Muscle layer of colon (tissue), 2 donors: ENCODE results near the gene VPS54.
"Not testable (repeated sequence)": the region's sequence is repeated elsewhere in the genome, so short reads cannot be mapped to it uniquely, and the experiment has no call there.

Experiments used
- H3K27ac ChIP-seq: one replicate; pipeline ENCODE4 v1.7.0; 2013; ENCODE audit warnings: low read depth, mild to moderate bottlenecking, low read length, moderate library complexity
- H3K27me3 ChIP-seq, 2 donors: one replicate each; pipeline ENCODE4 v1.7.0; 2013; ENCODE audit warnings: low read length in 2 of 2, mild to moderate bottlenecking in 2 of 2; ENCODE audit not compliant: insufficient read depth in 2 of 2, control insufficient read depth in 1 of 2
- H3K36me3 ChIP-seq: one replicate; pipeline ENCODE4 v1.7.0; 2013; ENCODE audit warnings: mild to moderate bottlenecking, low read length; ENCODE audit not compliant: insufficient read depth
- H3K4me1 ChIP-seq: one replicate; pipeline ENCODE4 v1.7.0; 2013; ENCODE audit warnings: mild to moderate bottlenecking, low read length; ENCODE audit not compliant: insufficient read depth
- H3K4me3 ChIP-seq, 2 donors: one replicate each; pipeline ENCODE4 v1.7.0; 2013; ENCODE audit warnings: low read length in 2 of 2, low read depth in 1 of 2, mild to moderate bottlenecking in 1 of 2, moderate library complexity in 1 of 2
- H3K9ac ChIP-seq: one replicate; pipeline ENCODE4 v1.7.0; 2013; ENCODE audit warnings: low read length
- H3K9me3 ChIP-seq: one replicate; pipeline ENCODE4 v1.7.0; 2013; ENCODE audit warnings: mild to moderate bottlenecking, low read length
- donor health status: abdominal sarcoma.
- donor health status: Adenocarcinoma of cecum.

VPS54 gene

GRCh38 chr2:63950414-63950813 is 68.8 kb downstream of the VPS54 start:
- no peak overlapping the region for H3K4me3 ChIP-seq
- H3K27ac ChIP-seq, result no peak overlapping the region
- H3K27me3 ChIP-seq, result no peaks in the 10 kb centered on the region
- no peaks in the 10 kb centered on the region for H3K9me3 ChIP-seq
- peaks cover 8% of the 10 kb centered on the region for H3K36me3 ChIP-seq
- H3K9ac ChIP-seq, result no peak overlapping the region
- H3K4me1 ChIP-seq, result no peaks in the 10 kb centered on the region

GRCh38 chr2:63942788-63943187 is 76.4 kb downstream of the VPS54 start:
- H3K9ac ChIP-seq, result no peak overlapping the region
- H3K36me3 ChIP-seq, result peaks cover 22% of the 10 kb centered on the region
- no peaks in the 10 kb centered on the region for H3K9me3 ChIP-seq
- no peaks in the 10 kb centered on the region for H3K4me1 ChIP-seq
- no peaks in the 10 kb centered on the region for H3K27me3 ChIP-seq
- H3K27ac ChIP-seq, result no peak overlapping the region
- no peak overlapping the region for H3K4me3 ChIP-seq

DNA sequence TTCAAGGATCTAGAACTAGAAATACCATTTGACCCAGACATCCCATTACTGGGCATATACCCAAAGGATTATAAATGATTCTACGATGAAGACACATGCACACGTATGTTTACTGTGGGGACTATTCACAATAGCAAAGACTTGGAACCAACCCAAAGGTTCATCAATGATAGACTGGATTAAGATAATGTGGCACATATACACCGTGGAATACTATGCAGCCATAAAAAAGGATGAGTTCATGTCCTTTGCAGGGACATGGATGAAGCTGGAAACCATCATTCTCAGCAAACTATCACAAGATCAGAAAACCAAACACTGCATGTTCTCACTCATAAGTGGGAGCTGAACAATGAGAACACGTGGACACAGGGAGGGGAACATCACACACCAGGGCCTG is 87.1 kb downstream of the VPS54 start:
- not testable (repeated sequence) for H3K27me3 ChIP-seq, H3K4me1 ChIP-seq, H3K9ac ChIP-seq, H3K27ac ChIP-seq, H3K9me3 ChIP-seq, H3K4me3 ChIP-seq, H3K36me3 ChIP-seq

DNA sequence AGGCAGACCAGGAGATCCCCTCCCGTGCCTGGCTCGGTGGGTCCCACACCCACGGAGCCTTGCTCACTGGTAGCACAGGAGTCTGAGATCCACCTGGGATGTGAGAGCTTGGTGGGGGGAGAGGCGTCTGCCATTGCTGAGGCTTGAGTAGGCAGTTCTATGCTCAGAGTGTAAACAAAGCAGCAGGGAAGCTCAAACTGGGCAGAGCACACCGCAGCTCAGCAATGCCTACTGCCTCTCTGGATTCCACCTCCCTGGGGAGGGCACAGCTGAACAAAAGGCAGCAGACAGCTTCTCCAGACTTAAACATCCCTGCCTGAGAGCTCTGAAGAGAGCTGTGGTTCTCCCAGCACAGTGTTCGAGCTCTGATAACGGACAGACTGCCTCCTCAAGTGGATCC is 92.4 kb downstream of the VPS54 start:
- Histone ChIP-seq H3K4me1 (no peaks in the 10 kb centered on the region), H3K9ac (no peak overlapping the region), H3K4me3 (no peak overlapping the region), H3K27me3 (no peaks in the 10 kb centered on the region), H3K27ac (no peak overlapping the region), H3K9me3 (no peaks in the 10 kb centered on the region), H3K36me3 (no peaks in the 10 kb centered on the region)

DNA sequence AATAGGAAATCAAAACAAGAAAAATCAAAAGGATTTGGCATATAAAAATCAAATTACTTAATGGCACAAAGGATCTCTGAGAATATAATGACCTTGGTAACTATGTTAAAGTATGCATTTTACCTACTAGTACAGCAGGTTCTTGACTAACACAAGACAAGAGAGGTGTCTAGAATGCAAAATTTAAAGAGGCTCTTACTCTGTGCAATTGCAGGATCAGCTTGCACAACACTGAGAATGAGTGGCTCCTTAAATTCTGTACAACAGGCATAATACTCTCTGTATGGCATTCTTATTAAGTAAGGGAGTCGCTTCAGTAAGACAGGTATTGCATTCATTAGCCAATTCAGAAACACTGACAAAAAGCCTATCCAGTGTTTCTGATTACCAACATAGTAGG is 104.9 kb downstream of the VPS54 start:
- Histone ChIP-seq H3K9ac (no peak overlapping the region), H3K9me3 (no peaks in the 10 kb centered on the region), H3K4me3 (no peak overlapping the region), H3K27me3 (no peaks in the 10 kb centered on the region), H3K27ac (no peak overlapping the region), H3K36me3 (peaks cover 53% of the 10 kb centered on the region), H3K4me1 (no peaks in the 10 kb centered on the region)

DNA sequence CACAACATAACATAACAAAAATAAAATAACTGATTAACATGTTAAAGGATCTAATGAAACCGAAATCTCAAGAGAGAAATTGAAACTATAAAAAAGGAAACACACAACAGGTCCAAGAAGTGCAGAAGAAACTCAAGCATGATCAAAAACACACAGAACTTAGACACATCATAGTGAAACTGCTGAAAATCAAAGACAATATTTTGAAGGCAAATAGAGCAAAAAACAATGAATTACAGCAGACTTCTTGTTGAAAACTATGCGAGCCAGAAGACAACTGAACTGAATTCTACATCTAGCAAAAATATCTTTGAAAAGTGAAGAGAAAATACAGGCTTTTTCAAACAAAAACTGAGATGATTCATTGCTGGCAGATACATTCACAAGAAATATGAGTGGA is 116.2 kb downstream of the VPS54 start:
- Histone ChIP-seq H3K27me3 (no peaks in the 10 kb centered on the region), H3K9ac (no peak overlapping the region), H3K36me3 (peaks cover 13% of the 10 kb centered on the region), H3K4me3 (no peak overlapping the region), H3K9me3 (peaks cover 5% of the 10 kb centered on the region), H3K27ac (no peak overlapping the region), H3K4me1 (no peaks in the 10 kb centered on the region)

DNA sequence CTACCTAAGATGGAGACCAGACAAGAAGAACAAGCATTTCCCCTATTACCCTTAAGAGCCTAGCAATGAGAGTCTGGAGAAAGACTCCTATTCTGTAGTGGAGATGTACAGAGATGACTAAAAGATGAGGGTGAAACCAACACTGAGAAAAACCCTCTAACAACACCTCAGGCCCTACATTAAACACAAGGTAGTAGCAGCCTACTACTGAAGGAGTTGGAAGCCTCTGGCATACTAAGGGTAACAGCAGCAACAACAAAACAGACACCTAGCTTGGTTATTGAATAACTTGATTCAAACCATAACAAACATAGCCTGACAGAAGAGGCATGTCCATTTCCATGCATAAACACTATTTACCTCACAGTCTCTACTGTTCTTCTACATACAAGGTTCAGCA is 117.1 kb downstream of the VPS54 start:
- no peak overlapping the region for H3K4me3 ChIP-seq
- no peak overlapping the region for H3K9ac ChIP-seq
- H3K36me3 ChIP-seq, result peaks cover 18% of the 10 kb centered on the region
- no peak overlapping the region for H3K27ac ChIP-seq
- no peaks in the 10 kb centered on the region for H3K4me1 ChIP-seq
- H3K9me3 ChIP-seq, result peaks cover 5% of the 10 kb centered on the region
- H3K27me3 ChIP-seq, result no peaks in the 10 kb centered on the region

- H3K27ac ChIP-seq, result no peak overlapping the region
- H3K36me3 ChIP-seq, result peaks cover 22% of the 10 kb centered on the region
- H3K4me3 ChIP-seq, result no peak overlapping the region
- H3K27me3 ChIP-seq, result no peaks in the 10 kb centered on the region
- no peak overlapping the region for H3K9ac ChIP-seq
- H3K4me1 ChIP-seq, result no peaks in the 10 kb centered on the region
- peaks cover 5% of the 10 kb centered on the region for H3K9me3 ChIP-seq
Measured at GRCh38 chr2:63899639-63900038, 119.6 kb downstream of the VPS54 start.

DNA sequence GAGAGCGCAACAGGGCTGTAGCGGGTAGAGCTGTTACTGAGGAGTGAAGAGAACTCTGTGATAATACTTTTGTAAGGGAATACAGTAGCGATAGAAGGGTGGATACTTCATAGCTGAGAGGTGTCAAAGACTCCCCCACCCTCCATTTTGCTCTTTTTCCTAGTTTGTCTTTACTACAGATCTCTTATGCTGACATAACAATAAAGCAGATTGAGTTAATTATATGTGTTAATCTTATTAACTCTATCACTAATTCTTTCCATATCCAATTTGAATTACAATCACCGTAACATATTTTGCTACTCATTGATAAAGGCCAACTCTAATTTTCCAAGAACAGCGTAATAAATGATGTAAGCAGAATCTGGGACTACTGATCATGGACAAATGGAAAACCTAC is 120.4 kb downstream of the VPS54 start:
- Histone ChIP-seq H3K9ac (no peak overlapping the region), H3K4me3 (no peak overlapping the region), H3K4me1 (no peaks in the 10 kb centered on the region), H3K27ac (no peak overlapping the region), H3K27me3 (no peaks in the 10 kb centered on the region), H3K9me3 (peaks cover 5% of the 10 kb centered on the region), H3K36me3 (peaks cover 22% of the 10 kb centered on the region)

DNA sequence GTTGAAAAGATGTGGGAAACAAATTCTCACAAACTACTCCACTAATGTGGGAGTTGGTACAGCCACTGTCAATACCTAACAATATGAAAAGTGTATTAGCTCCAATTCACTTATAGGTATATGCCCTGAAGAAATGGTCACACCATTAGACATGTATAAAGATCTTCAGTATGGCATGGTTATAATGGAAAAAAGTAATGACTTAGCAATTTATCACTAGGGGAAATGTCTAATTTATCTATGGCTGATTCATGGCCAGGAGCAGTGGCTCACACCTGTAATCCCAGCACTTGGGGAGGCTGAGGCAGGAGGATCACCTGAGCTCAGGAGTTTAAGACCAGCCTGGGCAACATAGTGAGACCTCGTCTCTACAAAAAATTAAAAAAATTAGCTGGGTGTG is 125.1 kb downstream of the VPS54 start:
- H3K4me1 ChIP-seq, result peaks cover 10% of the 10 kb centered on the region
- no peaks in the 10 kb centered on the region for H3K27me3 ChIP-seq
- no peak overlapping the region for H3K9ac ChIP-seq
- H3K36me3 ChIP-seq, result peaks cover 45% of the 10 kb centered on the region
- H3K4me3 ChIP-seq, result no peak overlapping the region
- no peak overlapping the region for H3K27ac ChIP-seq
- H3K9me3 ChIP-seq, result no peaks in the 10 kb centered on the region

DNA sequence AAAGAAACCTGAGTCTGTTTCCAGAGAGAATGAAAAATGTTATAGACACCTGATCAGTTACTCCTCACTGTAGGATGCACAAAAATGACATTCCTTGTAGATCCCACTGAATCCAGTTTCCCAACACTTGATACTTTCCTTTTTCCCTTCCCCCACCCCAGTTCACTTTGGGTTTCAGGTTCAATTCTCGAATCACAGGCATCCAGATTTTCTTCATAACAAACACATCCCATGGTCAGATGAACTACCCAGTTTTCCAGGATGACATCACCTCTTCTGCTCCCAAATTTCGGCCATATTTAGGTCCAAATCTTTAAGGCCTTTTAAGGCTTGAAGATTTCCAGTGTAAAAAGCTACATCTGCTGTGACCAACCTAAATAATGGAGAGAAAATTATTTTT is 126.1 kb downstream of the VPS54 start:
- H3K9me3 ChIP-seq, result no peaks in the 10 kb centered on the region
- peaks cover 49% of the 10 kb centered on the region for H3K36me3 ChIP-seq
- peaks cover 10% of the 10 kb centered on the region for H3K4me1 ChIP-seq
- H3K27ac ChIP-seq, result no peak overlapping the region
- no peak overlapping the region for H3K9ac ChIP-seq
- H3K4me3 ChIP-seq, result no peak overlapping the region
- no peaks in the 10 kb centered on the region for H3K27me3 ChIP-seq

DNA sequence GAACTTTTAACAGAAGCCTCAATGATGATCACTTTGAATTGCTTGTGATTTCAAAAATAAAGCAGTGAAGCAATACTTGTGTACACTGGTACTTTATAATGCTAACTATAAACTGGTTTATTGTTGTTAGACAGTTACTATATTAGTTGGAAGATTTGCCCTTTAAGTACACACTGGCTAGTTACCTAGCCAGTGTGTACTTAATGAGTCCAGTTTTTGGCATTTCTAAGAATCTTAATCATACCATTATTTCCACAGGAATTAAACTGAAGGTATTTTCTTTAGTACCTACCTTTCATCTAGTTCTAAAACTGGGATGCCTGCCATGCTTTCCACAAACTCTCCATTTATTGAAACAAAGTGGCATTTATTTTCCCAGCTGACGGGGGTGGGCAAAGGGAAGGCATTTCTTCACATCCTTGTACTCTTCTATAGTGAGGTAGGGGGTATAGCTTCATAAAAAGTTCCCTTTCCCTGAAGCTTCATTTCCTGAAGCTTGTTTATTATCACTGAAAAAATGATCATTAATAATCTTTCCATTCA is 127.7 kb downstream of the VPS54 start:
- H3K4me3 ChIP-seq, result no peak overlapping the region
- no peaks in the 10 kb centered on the region for H3K27me3 ChIP-seq
- H3K27ac ChIP-seq, result no peak overlapping the region
- peaks cover 10% of the 10 kb centered on the region for H3K4me1 ChIP-seq
- H3K9ac ChIP-seq, result no peak overlapping the region
- H3K36me3 ChIP-seq, result peaks cover 48% of the 10 kb centered on the region
- H3K9me3 ChIP-seq, result no peaks in the 10 kb centered on the region
